Measurements from ENCODE around the gene PRDM16.

PRDM16 gene

DNA sequence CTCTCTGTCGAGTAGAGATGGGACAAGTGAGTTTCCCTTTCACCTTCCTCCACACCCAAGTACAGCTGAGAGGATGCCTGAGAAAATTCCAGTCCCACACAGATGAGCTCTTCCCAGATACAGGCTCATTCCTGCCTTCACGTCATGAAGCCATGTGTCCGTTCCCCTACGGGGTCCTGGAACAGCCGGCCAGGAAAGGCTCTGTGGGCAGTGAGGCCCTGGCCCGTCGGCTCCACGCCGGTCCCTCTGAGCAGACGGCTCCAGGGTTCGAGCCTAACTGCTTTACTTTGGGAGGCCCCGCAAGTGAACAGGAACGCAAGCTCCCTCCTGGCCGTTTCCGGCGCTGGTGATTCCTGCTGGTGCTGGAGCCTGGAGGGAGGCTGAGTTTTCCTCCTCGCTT is 328.3 kb downstream of the PRDM16 start:
- DNase-seq (ENCODE audit: low read depth) = no peak

GRCh38 chr1:3398396-3399140 is 329.6 kb downstream of the PRDM16 start:
- no peak for DNase-seq (ENCODE audit: low read depth)

GRCh38 chr1:3399732-3400131 is 330.7 kb downstream of the PRDM16 start:
- DNase-seq (ENCODE audit: low read depth) = no peak

GRCh38 chr1:3401585-3402257 is 332.7 kb downstream of the PRDM16 start:
- DNase-seq (ENCODE audit: low read depth) = no peak

GRCh38 chr1:3402258-3403010 is 333.4 kb downstream of the PRDM16 start:
- DNase-seq (ENCODE audit: low read depth) = no peak

- DNase-seq (ENCODE audit: low read depth) = no peak
These were observed 334.0 kb downstream of the PRDM16 start for GRCh38 chr1:3403011-3403345.

DNA sequence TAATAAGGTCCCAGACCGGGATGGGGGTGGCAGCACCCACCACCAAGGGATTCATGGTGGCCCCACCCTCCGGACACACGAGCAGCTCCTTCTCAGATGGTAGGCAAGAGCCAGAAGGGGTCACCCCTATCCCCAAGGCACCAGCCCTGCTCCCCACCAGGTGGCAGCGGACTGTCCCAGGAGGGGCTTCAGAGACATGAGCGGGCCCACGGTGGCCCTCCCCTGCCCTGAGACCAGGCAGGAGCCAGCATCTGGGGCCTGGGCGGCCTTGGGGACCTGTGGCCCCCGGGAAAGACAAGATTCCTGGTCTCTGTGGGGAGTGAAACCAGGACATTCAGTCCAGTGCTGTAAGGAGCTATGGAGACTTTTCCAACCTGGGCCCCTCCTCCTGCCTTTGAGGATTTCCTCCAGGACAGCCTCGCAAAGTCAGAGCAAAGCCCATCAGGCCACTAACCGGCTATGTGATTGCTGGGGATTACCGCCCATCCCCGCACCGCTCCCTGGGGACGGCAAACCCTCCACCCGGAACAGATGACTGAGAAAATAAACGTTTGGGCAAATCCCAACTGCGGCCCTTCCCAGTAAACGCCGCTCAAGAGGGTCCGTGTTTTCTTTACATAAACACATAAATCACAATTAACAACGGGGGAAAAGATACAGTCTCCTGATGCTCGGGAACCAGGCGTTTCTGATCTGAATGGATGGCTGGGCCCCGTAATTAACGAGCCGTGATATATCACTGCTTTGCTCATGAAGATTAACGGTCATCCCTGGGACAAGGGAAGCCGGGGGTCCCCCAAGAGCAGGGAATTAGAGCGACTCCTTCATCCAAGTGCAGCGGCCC is 334.6 kb downstream of the PRDM16 start:
- no peak for DNase-seq (ENCODE audit: low read depth)

GRCh38 chr1:3404301-3404700 is 335.3 kb downstream of the PRDM16 start:
- DNase-seq (ENCODE audit: low read depth) = no peak

GRCh38 chr1:3404801-3405200 is 335.8 kb downstream of the PRDM16 start:
- no peak for DNase-seq (ENCODE audit: low read depth)

GRCh38 chr1:3405491-3405890 is 336.5 kb downstream of the PRDM16 start:
- no peak for DNase-seq (ENCODE audit: low read depth)

GRCh38 chr1:3405974-3406867 is 337.2 kb downstream of the PRDM16 start:
- no peak for DNase-seq (ENCODE audit: low read depth)

GRCh38 chr1:3407021-3407420 is 338.0 kb downstream of the PRDM16 start:
- no peak for DNase-seq (ENCODE audit: low read depth)

DNA sequence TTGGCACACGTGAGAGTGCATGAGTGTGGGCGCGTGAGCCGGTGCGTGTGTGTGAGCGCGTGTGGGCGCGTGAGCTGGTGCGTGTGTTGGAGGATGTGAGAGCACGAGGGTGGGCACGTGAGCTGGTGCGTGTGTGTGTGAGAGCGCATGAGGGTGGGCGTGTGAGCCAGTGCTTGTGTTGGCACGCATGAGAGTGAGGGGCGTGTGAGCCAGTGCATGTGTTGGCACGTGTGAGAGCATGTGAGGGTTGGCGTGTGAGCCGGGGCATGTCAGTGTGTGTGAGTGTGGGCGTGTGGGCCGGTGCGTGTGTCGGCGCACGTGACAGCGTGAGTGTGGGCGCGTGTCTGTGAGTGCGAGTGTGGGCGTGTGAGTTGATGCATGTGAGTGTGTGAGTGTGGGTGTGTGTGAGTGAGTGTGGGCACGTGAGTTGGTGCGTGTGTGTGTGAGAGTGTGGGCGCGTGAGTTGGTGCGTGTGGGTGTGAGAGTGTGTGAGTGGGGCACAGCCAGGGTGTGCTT is 339.8 kb downstream of the PRDM16 start:
- no peak for DNase-seq (ENCODE audit: low read depth)

DNA sequence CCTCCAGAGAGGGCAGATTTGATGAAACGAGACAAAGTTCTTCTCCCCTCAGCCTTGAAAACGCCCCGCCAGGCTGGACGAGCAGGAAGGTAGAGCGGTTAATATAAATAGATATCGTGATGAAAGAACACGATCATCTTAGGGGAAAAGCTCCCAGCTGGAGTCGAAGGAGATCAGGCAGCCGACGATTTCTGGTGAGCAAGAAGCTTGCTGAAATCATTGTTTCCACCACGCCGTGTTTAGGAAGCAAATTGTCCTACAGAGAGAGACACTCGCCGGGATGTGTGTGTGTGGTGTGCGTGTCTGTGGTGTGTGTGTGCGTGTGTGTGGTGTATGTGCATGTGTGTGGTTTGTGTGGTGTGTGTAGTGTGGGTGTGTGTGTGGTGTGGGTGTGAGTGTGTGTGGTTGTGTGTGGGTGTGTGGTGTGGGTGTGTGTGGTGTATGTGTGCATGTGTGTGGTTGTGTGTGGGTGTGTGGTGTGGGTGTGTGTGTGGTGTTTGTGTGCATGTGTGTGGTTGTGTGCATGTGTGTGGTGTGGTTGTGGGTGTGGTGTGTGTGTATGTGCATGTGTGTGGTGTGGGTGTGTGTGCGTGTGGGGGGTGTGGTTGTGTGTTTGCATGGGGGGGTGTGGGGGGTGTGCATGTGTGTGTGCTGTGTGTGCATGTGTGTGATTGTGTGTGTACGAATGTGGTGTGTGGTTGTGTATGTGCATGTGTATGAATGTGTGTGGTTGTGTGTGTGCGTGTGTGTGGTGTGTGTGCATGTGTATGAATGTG is 340.6 kb downstream of the PRDM16 start:
- DNase-seq (ENCODE audit: low read depth) = no peak

GRCh38 chr1:3410142-3410925 is 341.3 kb downstream of the PRDM16 start:
- peak; percentile 8 for DNase-seq (ENCODE audit: low read depth)

DNA sequence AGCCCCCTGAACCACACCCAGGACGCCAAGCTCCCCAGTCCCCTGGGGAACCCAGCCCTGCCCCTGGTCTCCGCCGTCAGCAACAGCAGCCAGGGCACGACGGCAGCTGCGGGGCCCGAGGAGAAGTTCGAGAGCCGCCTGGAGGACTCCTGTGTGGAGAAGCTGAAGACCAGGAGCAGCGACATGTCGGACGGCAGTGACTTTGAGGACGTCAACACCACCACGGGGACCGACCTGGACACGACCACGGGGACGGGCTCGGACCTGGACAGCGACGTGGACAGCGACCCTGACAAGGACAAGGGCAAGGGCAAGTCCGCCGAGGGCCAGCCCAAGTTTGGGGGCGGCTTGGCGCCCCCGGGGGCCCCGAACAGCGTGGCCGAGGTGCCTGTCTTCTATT is 342.8 kb downstream of the PRDM16 start:
- no peak for DNase-seq (ENCODE audit: low read depth)

DNA sequence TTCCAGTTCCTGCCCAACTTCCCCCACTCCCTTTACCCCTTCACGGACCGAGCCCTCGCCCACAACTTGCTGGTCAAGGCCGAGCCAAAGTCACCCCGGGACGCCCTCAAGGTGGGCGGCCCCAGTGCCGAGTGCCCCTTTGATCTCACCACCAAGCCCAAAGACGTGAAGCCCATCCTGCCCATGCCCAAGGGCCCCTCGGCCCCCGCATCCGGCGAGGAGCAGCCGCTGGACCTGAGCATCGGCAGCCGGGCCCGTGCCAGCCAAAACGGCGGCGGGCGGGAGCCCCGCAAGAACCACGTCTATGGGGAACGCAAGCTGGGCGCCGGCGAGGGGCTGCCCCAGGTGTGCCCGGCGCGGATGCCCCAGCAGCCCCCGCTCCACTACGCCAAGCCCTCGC is 343.4 kb downstream of the PRDM16 start:
- no peak for DNase-seq (ENCODE audit: low read depth)

- DNase-seq (ENCODE audit: low read depth) = no peak
These were observed 345.1 kb downstream of the PRDM16 start for GRCh38 chr1:3413975-3414710.

Data from HS-5 (cell line).